Breast epithelium (tissue), 3 donors: ENCODE data around the gene CNEP1R1.

Experiments used
- POLR2A ChIP-seq: fragments of 450-650 bp; IDR thresholded peaks from one replicate; pipeline ENCODE4 v1.6.1; 2016; ENCODE audit warnings: antibody characterized with exemption, mild to moderate bottlenecking, moderate library complexity
- POLR2AphosphoS5 ChIP-seq, 3 donors: sonication (generic); formaldehyde crosslinking; IDR thresholded peaks; one replicate each; pipeline ENCODE4 v1.6.1; 2017; ENCODE audit warnings: antibody characterized with exemption in 3 of 3
- TF ChIP-seq, protein P1 (sequence below), 3 donors: fragments of 450-650 bp; IDR thresholded peaks; one replicate each; pipeline ENCODE4 v1.5.1; 2016 to 2017; ENCODE audit warnings: antibody characterized with exemption in 3 of 3, mild to moderate bottlenecking in 3 of 3, moderate library complexity in 3 of 3

DNA sequence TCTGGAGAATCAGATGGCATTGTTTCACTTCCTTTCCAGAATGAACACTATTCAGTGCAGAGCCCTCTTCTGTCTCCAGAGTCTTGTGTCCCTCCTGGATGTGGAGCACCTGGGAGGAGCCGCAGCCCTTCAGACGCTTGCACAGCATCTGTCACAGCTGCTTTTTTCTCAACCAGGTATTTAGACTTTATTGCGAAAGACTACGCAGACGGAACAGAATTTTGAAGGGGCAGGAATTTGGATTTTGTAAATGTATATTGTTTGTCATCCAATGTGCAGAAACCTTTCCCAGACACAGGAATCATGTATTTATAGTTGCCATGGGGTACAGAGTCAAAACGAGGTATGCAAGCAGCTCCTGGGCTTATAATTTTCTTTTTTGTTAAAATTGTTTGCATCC lies 61.2 kb downstream of the CNEP1R1 start:
- TF ChIP-seq POLR2A = no peak
- TF ChIP-seq, protein P1, sequence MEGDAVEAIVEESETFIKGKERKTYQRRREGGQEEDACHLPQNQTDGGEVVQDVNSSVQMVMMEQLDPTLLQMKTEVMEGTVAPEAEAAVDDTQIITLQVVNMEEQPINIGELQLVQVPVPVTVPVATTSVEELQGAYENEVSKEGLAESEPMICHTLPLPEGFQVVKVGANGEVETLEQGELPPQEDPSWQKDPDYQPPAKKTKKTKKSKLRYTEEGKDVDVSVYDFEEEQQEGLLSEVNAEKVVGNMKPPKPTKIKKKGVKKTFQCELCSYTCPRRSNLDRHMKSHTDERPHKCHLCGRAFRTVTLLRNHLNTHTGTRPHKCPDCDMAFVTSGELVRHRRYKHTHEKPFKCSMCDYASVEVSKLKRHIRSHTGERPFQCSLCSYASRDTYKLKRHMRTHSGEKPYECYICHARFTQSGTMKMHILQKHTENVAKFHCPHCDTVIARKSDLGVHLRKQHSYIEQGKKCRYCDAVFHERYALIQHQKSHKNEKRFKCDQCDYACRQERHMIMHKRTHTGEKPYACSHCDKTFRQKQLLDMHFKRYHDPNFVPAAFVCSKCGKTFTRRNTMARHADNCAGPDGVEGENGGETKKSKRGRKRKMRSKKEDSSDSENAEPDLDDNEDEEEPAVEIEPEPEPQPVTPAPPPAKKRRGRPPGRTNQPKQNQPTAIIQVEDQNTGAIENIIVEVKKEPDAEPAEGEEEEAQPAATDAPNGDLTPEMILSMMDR (IDR thresholded peaks at IDR 0.05) = no peak
- TF ChIP-seq POLR2AphosphoS5 (IDR thresholded peaks at IDR 0.05) = no peak
